KMS-11 (cell line): ENCODE data around the gene NDST3.
A peak's percentile ranks its signal among the peaks of the same experiment; 100 is the strongest.

Experiments
- H2AFZ ChIP-seq: fragments of 200-600 bp; sonication (generic); 2 replicates; pipeline ENCODE4 v1.6.1; 2016; ENCODE audit warnings: antibody characterized with exemption, mixed run types, low read depth
- H3K27ac ChIP-seq: fragments of 200-600 bp; sonication (generic); 2 replicates; pipeline ENCODE4 v1.6.1; 2016; ENCODE audit warnings: mild to moderate bottlenecking, mixed run types
- H3K27me3 ChIP-seq: fragments of 200-600 bp; sonication (generic); 2 replicates; pipeline ENCODE4 v1.6.1; 2017; ENCODE audit warnings: mild to moderate bottlenecking, low read depth, mixed run types, moderate library complexity; ENCODE audit not compliant: insufficient read depth
- H3K36me3 ChIP-seq: fragments of 200-600 bp; sonication (generic); 2 replicates; pipeline ENCODE4 v1.6.1; 2017; ENCODE audit warnings: mild to moderate bottlenecking, mixed run types; ENCODE audit not compliant: insufficient read depth
- H3K4me1 ChIP-seq: fragments of 200-600 bp; sonication (generic); 2 replicates; pipeline ENCODE4 v1.6.1; 2016; ENCODE audit warnings: mild to moderate bottlenecking, low read depth, mixed run types; ENCODE audit not compliant: poor library complexity, severe bottlenecking
- H3K4me2 ChIP-seq: fragments of 200-600 bp; sonication (generic); 2 replicates; pipeline ENCODE4 v1.7.0; 2016; ENCODE audit warnings: mild to moderate bottlenecking, mixed run types
- H3K4me3 ChIP-seq: fragments of 200-600 bp; sonication (generic); IDR thresholded peaks from 2 replicates; pipeline ENCODE4 v1.6.1; 2017; ENCODE audit warnings: low read depth, low read length, mixed read lengths; ENCODE audit not compliant: insufficient read depth
- H3K79me2 ChIP-seq: fragments of 200-600 bp; sonication (generic); 2 replicates; pipeline ENCODE4 v1.6.1; 2016; ENCODE audit warnings: low read depth, mixed run types; ENCODE audit not compliant: insufficient read depth
- H3K9ac ChIP-seq: fragments of 200-600 bp; sonication (generic); 2 replicates; pipeline ENCODE4 v1.6.1; 2016; ENCODE audit warnings: mild to moderate bottlenecking, mixed run types
- H4K20me1 ChIP-seq: fragments of 200-600 bp; sonication (generic); 2 replicates; pipeline ENCODE4 v1.6.1; 2016; ENCODE audit warnings: mild to moderate bottlenecking, mixed run types; ENCODE audit not compliant: insufficient read depth
- TF ChIP-seq, protein P1 (sequence below): fragments of 200-600 bp; sonication (generic); conservative IDR thresholded peaks from 2 replicates; pipeline ENCODE4 v1.6.1; 2017; ENCODE audit warnings: low read depth, mild to moderate bottlenecking, antibody characterized with exemption, low read length, moderate library complexity, mixed read lengths

NDST3 gene

DNA sequence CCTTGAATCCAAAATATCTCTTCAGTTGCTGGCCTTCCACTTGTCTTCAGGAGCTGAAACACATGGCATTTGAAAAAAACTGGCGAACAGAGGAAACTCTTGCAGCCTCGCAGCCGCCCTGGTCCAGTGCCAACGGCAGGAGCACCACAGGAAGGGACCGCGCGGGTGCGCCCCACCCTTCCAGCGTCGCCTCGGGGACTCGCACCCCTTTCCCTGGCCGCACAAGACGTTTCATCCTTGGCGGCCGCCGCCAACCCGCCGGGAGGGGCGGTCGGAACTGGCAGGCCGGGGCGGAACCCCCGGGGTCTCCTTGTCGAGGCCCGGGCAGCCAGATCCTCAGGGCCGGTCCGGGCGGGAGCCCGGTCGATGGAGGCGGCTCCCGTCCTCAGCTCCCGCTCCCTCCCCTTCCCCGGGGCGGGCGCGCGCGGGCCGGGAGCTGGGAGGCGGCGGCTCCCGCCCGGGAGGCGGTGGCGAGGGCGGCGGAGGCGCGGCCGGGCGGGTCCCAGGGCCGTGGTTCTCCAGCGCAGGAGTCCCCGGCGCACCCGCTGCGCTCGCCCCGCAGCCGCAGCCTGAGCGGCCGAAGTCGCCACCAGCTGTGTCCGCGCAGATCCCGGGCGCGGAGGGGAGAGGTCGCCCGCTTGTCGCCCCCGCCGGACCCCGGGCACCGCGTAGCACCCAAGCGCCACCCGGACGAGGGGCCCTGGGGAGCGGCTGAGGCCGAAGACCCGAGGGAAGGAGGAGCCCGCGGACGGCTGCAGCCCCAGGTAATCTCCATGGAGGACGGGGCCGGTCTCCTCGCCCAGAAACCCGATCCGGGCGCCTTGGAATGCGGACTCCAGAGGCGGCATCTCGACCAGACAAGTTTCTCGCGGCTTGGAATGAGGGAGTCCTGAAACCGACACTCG is 886 bp upstream of the NDST3 start:
- TF ChIP-seq, protein P1, sequence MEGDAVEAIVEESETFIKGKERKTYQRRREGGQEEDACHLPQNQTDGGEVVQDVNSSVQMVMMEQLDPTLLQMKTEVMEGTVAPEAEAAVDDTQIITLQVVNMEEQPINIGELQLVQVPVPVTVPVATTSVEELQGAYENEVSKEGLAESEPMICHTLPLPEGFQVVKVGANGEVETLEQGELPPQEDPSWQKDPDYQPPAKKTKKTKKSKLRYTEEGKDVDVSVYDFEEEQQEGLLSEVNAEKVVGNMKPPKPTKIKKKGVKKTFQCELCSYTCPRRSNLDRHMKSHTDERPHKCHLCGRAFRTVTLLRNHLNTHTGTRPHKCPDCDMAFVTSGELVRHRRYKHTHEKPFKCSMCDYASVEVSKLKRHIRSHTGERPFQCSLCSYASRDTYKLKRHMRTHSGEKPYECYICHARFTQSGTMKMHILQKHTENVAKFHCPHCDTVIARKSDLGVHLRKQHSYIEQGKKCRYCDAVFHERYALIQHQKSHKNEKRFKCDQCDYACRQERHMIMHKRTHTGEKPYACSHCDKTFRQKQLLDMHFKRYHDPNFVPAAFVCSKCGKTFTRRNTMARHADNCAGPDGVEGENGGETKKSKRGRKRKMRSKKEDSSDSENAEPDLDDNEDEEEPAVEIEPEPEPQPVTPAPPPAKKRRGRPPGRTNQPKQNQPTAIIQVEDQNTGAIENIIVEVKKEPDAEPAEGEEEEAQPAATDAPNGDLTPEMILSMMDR = no peak
- Histone ChIP-seq H3K4me3 (no peak overlapping the region), H3K4me1 (no peaks in the 10 kb centered on the region), H3K27me3 (no peaks in the 10 kb centered on the region), H3K36me3 (no peaks in the 10 kb centered on the region), H3K27ac (no peak overlapping the region), H3K79me2 (no peaks in the 10 kb centered on the region), H2AFZ (peak overlapping the region; percentile 44), H4K20me1 (no peaks in the 10 kb centered on the region), H3K9ac (no peak overlapping the region), H3K4me2 (peak overlapping the region; percentile 44)

DNA sequence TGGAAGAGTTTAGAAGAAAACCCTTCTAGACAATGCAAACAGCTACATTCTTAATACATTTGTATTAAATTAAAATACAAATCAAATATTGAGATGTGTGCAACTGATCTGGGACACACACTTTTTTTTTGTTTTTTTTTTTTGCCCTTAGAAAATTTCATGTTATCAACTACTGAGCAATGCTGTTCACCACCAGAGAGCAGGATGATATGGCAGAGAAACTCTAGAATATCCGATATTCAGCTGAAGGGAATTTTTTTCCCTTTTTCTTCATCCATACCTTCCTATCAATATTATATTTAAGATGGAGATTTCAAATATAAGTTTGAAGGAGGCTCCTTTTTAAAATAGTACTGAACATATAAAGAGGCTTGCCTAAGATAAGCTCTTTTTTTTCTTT is 1.0 kb downstream of the NDST3 start:
- H3K9ac ChIP-seq = no peak overlapping the region
- no peak overlapping the region for H2AFZ ChIP-seq
- H3K4me2 ChIP-seq = no peak overlapping the region
- H3K27me3 ChIP-seq = no peaks in the 10 kb centered on the region
- no peak overlapping the region for H3K4me3 ChIP-seq
- H3K4me1 ChIP-seq = no peaks in the 10 kb centered on the region
- no peaks in the 10 kb centered on the region for H3K79me2 ChIP-seq
- no peaks in the 10 kb centered on the region for H4K20me1 ChIP-seq
- H3K27ac ChIP-seq = no peak overlapping the region
- TF ChIP-seq, protein P1 = no peak
- no peaks in the 10 kb centered on the region for H3K36me3 ChIP-seq

DNA sequence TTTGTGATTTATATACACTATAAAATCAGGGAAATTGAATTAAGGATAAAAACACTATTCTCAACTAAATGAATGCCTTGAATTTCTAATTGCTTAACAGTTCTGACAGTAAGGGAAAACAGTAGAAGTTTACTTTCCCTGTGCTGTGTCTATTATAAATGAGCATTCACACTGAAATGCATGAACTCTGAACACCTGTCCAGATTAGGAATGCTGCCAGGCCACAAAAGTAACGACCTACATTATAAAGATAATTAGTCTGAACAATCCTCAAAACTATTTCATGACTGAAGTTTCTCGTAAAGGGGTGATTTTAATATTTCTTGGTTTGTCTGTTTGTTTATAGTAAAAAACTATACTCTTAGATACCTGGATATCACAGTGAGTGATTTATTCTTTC is 2.0 kb downstream of the NDST3 start:
- no peak overlapping the region for H2AFZ ChIP-seq
- H3K4me2 ChIP-seq = no peak overlapping the region
- H4K20me1 ChIP-seq = no peaks in the 10 kb centered on the region
- H3K27me3 ChIP-seq = no peaks in the 10 kb centered on the region
- H3K4me1 ChIP-seq = no peaks in the 10 kb centered on the region
- no peak overlapping the region for H3K27ac ChIP-seq
- no peak overlapping the region for H3K4me3 ChIP-seq
- H3K36me3 ChIP-seq = no peaks in the 10 kb centered on the region
- H3K9ac ChIP-seq = no peak overlapping the region
- no peaks in the 10 kb centered on the region for H3K79me2 ChIP-seq
- TF ChIP-seq, protein P1 = no peak

DNA sequence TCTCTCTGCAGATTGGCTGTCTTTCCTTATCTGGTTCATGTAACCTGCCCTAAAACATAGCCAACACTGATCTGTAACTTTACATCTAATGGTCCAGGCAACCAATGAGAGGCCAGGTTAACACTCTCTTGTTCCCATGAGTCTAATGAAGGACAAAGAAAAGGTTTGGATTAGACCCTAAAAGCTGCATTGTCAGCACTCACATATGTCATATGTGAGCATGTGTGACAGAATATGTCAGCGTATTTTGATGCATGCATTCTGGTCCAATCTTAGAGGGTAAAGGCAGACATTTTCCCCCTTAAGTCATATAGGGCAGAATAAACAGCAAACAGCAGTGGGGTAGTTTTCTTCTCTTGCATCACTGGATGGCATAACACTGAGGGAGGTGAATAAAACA is 3.7 kb downstream of the NDST3 start:
- H4K20me1 ChIP-seq = no peaks in the 10 kb centered on the region
- H3K4me2 ChIP-seq = no peak overlapping the region
- H2AFZ ChIP-seq = no peak overlapping the region
- no peaks in the 10 kb centered on the region for H3K27me3 ChIP-seq
- no peaks in the 10 kb centered on the region for H3K79me2 ChIP-seq
- H3K36me3 ChIP-seq = no peaks in the 10 kb centered on the region
- no peak overlapping the region for H3K27ac ChIP-seq
- TF ChIP-seq, protein P1 = no peak
- no peak overlapping the region for H3K4me3 ChIP-seq
- H3K9ac ChIP-seq = no peak overlapping the region
- no peaks in the 10 kb centered on the region for H3K4me1 ChIP-seq
